Amniotic stem cell (primary cell): ENCODE data around the gene MPHOSPH8.
A peak's percentile ranks its signal among the peaks of the same experiment; 100 is the strongest.

ENCODE experiments used
- DNase-seq: peaks from one replicate; lab custom pipeline; 2025; lab: John Stamatoyannopoulos, UW

Gene MPHOSPH8, protein sequence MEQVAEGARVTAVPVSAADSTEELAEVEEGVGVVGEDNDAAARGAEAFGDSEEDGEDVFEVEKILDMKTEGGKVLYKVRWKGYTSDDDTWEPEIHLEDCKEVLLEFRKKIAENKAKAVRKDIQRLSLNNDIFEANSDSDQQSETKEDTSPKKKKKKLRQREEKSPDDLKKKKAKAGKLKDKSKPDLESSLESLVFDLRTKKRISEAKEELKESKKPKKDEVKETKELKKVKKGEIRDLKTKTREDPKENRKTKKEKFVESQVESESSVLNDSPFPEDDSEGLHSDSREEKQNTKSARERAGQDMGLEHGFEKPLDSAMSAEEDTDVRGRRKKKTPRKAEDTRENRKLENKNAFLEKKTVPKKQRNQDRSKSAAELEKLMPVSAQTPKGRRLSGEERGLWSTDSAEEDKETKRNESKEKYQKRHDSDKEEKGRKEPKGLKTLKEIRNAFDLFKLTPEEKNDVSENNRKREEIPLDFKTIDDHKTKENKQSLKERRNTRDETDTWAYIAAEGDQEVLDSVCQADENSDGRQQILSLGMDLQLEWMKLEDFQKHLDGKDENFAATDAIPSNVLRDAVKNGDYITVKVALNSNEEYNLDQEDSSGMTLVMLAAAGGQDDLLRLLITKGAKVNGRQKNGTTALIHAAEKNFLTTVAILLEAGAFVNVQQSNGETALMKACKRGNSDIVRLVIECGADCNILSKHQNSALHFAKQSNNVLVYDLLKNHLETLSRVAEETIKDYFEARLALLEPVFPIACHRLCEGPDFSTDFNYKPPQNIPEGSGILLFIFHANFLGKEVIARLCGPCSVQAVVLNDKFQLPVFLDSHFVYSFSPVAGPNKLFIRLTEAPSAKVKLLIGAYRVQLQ

DNA sequence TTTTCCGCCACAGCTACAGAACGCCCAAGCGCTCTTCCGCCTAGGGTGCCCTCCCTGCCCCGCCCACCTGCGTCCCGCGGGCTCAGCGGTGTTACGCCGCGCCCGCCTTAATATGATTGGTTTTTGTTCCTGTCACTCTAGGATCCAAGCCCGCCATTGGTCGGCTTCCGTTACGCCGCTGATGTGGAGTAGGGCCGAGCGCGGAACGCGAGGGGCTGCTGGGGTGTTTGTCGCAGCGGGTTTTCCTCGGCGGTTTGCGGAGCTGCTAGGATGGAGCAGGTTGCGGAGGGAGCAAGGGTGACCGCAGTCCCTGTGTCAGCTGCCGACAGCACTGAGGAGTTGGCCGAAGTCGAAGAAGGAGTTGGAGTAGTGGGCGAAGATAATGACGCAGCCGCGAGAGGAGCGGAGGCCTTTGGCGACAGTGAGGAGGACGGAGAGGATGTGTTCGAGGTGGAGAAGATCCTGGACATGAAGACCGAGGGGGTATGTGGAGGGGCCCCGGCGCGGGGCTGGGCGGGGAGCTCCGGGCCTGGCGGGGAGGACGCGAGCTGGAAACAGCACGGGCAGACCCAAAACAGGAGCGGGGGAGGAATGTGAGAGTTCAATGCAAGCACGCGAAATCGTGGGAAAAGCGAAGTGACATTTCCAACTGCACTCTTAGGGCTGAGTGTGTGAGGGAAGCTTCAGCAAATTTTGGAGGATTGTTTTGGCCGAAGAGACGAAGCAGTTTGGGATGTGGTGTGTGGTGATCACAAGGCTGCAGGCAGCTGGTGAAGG, at the start of gene MPHOSPH8:
TSS of gene MPHOSPH8 (plus strand) at position 181 of the 777 bp plus-strand sequence. CDS start at position 271, 90 bp downstream.
- DNase-seq = peak; percentile 83

DNA sequence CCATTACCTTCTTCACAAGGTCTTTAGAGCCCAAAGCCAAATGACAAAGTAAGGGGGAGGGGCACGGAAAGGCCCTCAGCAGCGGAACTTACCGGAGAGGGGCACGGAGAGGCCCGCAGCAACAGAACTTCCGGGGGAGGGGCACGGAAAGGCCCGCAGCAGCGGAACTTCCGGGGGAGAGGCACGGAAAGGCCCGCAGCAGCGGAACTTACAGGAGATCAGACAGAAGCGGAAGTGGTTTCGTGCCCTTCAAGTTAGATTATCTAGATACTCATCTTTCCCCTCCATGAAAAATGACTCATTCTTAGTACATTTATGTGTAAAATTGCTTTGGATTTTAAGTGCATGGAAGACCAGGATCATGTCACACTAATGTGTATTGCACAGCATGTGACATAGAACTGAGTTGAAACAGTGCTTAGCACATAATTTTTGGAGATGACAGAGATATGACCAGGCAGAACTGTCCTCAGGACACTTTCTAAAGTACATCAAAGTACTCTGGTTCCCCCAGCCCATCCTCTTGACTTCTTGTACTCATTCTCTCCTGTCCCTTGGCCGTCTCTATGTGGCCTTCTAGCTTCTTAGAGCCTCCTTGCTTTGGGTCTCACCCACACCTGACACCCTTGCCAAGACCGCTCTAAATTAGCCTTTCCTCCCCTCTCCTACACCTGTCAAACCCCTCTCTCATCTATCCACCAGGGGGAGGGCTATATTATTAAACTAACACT, 46.4 kb upstream of the MPHOSPH8 start:
- no peak for DNase-seq

DNA sequence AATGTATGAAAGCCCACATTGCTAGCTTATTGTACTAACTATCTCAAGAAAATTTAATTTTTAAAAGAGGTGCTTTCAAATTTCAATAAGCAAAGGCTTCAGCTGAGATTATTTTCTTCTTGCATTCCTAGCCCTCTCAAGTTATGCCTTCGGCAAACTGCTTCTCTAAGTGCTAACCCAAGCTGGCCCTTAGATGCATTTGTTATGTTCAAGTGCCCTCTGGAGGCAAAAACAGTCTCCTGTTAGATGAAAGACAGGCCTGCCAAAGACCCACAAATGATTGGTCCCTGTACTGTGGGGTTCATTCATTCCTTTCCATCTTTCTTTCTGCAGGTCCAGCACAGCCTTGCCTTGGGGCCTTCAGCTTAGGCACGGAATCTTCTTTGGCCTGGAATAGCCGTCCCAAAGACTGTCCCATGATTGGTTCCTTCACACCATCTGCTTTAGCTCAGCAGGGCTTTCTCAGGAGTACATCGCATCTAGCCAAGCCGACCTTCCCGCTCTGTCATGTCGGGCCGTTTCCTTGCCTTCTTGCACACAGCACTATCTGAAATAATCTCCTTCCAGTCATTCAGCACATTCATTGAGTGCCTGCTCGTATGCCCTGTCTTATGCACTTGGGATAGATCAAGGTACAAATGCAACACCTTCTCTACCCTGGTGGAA, 45.7 kb upstream of the MPHOSPH8 start:
- no peak for DNase-seq

DNA sequence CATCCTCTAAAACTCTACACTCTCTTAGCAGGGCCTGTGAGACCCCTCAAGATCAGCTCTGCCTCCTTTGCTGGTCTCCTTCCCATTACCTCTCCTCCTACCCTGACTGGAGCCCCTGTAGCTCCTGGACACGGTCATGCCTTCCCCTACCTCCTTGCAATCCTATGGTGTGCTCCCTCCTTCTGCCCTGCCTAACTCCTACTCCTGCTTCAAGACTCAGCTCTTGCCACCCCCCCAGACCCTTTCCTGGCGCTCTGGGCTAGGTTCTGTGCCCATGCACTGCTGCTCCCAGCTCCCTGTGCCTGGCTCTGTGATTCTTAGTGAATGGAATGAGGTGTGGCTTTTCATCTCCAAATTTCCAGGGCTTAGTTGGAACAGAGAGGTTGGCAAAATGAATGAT, 44.1 kb upstream of the MPHOSPH8 start:
- DNase-seq = no peak

DNA sequence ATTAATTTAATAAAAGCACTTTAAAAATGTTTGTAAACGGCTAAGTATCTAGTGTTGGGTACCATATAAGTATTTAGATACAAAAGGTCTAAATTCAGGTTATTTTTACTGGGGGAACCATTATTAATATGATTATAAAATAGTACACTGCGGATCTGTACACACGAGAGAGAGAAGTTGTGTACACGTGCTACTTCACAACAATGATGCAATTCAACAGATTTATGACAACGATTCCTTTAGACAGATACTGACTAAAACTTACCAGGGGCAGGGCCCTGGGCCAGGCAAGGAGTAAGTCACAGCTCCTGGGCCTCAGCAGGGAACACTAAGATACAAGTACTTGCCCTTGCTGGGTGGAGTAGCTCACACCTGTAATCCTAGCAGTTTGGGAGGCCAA, 43.0 kb upstream of the MPHOSPH8 start:
- DNase-seq = no peak

DNA sequence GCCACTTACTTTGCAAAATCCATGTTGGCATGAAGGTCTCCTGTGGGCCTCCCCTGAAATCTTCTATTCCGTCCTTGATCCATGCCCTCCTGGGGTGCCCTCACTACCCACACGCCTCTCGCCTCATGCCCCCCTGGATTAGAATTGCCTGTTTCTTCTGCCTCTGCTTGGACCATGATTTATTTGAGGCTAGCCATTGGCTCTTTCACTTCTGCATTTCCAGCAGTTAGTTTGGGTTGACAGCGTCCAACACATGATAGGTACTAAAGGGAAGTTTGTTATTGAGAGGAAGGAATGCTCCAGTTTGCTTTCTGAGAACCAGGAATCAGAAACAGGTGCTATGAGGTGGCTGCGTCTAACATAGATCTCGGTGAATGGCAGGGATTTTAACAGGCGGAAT, 41.6 kb upstream of the MPHOSPH8 start:
- DNase-seq = no peak

DNA sequence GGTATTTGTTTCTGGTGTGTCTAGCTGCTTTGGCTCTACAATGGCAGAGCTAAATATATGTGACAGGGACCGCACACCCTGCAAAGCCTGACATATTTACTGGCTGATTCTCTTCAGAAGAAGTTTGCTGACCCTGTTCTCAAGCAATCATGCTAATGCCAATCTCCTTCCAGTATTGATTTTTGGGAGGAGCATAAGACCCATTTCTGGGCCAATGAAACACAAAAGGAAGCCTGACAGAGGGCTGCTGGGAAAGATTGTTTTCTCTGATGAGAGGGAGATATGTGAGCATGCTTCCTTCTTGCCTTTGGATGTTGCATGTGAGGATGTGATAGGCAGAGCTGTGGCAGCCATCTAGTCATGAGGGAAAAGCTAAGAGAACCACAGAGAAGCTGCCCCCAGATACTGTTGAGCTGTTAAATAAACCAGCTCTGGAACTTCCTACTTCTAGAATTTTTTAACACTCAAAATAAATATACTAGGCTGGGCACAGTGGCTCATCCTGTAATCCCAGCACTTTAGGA, 40.7 kb upstream of the MPHOSPH8 start:
- no peak for DNase-seq

DNA sequence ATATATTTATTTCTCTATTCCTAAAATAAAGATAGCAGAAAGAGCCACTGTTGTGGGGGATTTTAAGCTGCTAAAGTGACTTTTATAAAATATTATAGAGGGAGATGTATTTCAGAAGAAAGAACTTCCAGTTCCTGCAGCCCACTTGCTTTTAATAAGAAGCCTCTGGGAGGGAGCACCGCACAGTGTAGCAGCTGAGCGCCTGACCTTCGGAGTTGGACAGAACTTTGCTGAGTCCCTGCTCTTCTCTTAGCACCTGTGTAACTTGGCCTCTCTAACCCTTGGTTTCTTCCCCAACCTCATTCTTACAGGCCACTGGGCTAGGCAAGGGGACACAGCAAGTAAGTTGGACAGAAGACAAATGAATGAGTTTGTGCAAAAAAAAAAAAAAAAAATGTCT, 37.4 kb upstream of the MPHOSPH8 start:
- no peak for DNase-seq

DNA sequence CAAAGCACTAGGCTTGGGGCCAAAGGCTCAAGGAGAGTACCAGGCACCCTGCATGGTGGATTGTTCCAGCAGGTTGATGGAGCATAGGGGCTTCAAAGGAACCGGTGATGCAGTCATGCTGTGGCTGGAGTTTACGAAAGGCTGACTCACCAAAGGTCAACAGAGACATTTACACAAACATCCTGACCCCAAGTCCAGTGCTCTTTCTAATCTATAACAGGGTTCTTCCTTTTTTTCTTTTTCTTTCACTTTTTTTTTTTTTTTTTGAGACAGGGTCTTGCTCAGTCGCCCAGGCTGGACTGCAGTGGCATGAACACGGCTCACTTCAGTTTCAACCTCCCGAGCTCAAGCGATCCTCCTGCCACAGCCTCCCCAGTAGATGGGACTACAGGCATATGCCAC, 36.5 kb upstream of the MPHOSPH8 start:
- DNase-seq = no peak

DNA sequence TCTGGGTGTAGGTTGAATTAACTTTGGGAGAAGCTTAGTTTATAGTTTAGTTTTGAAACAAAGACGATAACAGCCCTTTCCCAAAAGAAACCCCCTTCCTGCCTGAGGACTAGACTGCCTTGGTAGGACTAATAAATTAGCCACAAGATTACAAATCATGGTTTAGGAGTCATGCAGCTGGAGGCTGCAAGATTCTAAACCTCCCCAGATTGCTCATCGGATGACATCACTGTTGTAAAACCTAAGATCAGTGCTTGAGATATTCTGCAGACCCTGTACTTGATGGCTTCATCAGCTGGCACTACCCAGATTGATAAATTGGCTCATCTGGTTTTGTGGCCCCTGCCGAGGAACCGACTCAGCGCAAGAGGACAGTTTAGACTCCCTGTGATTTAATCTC, 35.9 kb upstream of the MPHOSPH8 start:
- DNase-seq = no peak

DNA sequence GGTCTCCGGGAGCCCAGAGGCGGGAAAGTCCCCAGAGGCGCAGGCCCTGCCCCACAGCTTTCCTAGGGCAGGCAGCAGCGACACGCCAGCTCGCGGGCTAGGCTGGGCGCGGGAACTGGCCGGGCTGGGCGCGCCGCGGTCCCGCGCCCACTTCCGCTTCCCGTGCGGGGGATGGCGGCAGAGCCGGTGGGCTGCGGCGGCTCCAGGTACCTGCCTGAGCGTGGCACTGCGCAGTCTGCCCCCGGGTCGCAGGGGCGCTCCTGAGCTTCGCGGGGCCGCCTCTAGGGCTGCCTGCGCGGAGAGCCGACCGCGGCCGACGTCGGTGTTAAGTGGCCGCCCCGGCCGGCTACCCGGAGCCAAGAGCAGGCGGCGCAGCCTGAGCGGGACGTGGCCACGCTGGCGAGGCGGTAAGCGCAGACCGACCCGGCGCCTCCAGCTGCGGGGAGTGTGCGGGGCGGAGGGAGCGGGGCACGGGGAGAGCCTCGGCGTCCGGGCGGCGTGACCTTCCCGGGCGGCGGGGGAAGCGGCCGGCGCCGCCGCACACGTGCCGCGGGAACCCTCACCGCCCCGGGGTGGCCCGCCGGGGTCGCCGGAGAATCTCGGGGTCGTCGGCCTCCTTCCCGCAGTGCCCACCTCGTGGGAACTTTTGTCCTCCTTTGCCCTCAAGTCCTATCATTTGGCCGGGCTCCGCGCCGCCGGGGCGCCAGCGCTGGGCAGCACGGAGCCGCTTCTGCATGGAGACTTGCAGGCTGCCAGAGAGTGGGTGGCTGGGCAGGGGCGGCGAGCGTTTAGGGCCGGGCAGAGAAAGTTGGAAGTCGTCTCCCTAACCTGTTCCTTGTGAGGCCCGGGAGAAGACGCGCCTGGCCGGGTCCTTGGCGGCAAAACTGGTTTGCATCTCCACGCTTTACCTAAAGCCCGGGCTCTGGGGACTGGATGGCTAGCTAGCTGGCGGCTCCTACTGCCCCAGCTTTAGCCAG, 31.4 kb upstream of the MPHOSPH8 start:
- DNase-seq = no peak

DNA sequence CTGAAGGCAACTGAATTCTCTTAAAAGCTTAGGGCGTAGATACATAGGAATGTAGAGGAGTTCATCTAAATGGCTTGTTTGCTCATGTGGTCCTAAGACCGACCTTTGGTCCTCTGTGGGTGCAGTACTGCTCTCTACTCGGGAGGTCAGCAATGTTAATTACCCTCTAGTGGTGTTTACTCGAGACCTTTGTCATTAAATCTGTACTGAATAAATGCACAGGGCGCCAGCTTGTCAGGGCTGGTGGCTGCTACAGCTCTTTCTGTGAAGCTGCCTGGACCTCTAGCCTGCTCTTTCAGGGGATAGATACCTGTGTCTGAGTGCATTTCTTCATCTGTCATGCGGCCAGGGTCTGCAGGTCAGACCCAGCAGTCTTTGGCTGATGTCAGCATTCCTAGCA, 29.2 kb upstream of the MPHOSPH8 start:
- no peak for DNase-seq

DNA sequence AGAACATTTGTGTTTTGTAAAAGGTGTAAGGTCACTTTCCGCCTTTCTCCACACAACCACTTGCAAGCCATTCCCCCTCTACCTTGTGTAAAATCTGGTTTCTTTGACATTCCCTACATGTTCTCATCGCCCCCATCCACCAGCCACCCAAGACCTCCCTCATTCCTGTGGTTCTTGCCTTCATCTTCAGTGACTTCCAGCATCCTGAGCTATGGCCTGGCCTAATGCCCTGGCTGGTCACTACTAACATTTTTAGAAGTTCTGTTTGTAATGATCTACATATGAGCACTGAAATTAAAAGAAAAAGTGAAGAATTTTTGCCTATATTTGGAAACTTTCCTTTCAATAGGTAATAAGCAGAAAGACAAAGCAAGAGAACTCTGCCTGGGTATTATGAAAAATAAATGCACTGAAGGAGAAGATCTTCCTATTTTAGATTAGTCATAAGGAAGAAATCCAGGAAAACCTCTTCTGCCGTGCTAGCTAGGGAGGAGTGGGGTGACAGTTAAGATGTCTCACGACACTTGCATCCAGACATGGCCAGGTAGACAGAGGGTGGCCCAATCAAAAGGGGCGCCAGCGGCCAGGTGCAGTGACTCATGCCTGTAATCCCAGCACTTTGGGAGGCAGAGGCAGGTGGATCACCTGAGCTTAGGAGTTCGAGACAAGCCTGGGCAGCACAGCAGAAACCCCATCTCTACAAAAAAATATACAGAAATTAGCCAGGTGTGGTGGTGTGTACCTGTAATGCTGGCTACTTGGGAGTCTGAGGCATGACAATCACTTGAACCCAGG, 28.1 kb upstream of the MPHOSPH8 start:
- no peak for DNase-seq

DNA sequence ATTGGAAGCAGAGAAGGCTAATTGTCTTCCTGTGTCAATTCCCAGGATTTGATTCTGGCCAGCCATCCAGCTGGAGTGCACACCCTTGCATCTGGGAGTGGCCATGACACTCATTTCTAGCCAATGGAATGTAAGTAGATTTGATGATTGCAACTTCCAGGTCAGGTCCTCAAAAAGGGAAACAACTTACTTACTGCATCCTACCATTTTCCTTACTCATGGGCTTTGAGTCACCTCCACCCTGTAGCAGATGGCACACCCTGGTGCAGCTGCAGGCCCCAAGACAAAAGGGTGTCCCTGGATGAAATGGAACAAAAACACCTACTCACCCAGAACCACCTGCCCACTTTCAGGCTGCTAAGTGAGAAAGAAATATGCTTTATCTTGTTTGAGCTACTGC, 27.3 kb upstream of the MPHOSPH8 start:
- DNase-seq = no peak

DNA sequence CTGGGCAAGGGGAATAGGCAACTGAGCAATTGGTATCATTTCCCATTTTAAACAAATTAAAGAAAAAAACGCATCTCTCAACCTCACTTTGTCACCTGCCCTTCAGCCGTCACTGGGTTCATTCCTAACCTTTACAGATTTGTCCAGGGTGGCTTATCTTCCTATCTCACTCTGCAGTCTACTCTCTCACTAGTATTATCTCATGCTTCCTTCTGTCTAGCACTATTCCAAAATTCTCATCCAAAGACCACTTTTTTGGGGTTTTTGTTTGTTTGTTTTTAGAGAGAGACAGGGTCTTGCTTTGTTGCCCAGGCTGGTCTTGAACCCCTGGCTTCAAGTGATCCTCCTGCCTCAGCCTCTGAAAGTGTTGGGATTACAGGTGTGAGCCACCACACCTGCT, 26.7 kb upstream of the MPHOSPH8 start:
- DNase-seq = no peak

DNA sequence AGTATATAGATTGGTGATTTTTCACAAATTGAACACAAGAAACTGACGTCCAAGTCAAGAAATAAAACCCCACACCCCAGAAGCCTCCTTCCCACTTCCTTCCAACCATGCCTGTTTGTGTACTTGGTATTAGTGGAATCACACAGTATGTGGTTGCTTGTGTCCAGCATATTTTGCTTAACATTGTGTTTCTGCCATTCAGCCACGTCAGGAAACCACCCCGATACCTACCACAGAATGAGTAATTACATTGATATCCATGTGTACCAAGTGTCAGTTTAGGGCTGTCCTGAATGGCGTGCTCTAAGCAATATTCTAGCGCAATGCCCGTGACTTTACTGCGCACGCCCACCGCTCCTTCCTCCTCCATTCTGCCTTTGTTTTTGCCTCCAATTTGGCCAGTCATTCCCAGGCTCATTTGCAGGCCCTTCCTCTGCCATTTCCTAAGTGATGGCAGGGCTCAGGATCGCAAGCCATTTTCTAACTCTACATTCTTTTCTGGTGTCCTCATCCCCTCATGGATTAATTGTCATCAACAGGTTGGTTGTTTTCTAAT, 25.9 kb upstream of the MPHOSPH8 start:
- no peak for DNase-seq

DNA sequence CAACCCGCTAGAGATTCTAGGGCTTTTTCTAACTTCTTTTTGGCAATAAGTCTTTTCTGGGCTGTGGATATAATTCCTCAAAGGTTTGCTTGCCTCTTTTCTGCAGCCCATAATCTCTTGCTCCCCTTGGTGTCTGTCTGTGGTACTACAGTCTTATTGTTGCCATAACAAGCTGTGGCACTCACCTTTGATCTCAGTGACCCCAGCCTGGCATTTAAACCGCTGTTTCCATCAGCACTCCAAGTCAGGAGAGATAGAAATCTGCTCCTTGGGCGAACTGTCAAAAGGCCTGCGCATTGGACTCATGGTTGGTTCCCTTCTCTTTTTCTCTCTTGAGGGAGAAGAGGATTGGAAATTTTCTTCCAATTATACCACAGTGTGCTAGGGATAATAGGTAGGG, 14.5 kb upstream of the MPHOSPH8 start:
- no peak for DNase-seq

DNA sequence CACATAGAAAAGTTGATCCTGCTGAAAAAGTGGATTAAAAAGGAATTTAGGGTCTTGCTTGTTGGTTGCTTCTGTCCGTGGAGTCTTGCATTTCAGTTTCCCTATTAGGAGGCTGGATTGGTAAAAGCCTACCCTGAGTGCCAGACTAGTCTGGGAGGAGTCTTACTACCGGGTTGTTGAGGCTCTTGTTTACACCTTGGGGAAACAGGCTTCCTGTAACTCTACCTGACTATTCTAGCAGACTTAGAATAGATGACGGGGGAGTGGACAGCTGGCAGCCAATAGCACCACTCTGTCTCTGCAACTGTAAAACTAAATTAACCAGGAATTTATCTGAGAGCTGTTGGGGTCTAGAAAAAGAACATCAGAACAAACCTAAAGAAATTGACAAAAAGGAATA, 11.3 kb upstream of the MPHOSPH8 start:
- no peak for DNase-seq

DNA sequence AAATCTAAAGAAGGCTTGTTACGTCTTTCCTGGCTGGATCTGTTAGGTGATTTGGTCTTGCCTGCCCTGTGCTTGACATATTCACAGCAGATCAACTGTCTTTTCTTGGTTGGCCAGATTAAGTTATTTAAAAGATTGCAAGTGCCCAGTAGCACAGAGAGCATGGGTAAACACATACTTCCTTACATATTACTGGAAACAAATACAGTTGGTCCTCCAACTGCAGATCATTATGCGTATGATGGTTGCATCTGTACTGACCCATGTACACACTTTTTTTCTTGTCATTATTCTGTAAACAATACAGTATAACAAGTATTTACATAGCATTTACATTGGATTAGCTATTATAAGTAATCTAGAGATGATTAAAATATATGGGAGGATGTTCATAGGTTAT, 9.2 kb upstream of the MPHOSPH8 start:
- DNase-seq = no peak
